EH (cell line): ENCODE results near the gene GART.
"Not testable (repeated sequence)": the region's sequence is repeated elsewhere in the genome, so short reads cannot be mapped to it uniquely, and the experiment has no call there.

Source experiments
- DNase-seq: peaks from one replicate; pipeline ENCODE4 v3.0.0-alpha.2; 2015; ENCODE audit warnings: low read depth

GART gene

DNA sequence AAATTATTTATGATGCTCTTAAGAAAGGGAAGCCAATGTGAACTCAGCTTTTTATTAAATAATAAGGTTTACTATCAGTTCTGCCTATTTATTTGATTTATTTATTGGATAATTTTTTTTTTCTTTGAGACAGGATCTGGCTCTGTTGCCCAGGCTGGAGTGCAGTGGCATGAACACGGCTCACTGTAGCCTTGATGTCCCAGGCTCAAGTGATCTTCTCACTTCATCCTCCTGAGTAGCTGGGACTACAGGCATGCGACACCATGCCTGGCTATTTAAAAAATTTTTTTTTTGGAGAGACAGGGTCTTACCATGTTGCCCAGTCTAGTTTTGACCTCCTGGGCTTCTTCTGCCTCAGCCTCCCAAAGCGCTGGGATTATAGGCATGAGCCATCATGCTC, 29.4 kb downstream of the GART start:
- no peak for DNase-seq

DNA sequence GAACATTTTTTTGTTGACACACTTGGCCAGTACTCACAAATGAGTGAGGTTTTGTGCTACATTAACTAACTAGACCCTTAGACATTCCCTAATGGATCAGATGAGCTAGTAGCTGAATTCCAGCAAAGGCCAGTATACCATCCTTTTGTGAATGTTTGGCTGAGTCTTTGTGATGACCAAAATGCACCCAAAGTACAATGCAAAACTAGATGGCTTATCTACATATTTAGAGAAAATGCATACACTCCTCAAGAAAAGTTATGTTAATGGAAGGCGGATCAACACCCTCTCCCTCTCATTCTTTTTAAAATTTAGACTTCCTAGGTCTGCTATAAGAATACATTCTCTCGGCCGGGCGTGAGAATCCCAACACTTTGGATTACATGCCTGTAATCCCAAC, 30.3 kb downstream of the GART start:
- no peak for DNase-seq

DNA sequence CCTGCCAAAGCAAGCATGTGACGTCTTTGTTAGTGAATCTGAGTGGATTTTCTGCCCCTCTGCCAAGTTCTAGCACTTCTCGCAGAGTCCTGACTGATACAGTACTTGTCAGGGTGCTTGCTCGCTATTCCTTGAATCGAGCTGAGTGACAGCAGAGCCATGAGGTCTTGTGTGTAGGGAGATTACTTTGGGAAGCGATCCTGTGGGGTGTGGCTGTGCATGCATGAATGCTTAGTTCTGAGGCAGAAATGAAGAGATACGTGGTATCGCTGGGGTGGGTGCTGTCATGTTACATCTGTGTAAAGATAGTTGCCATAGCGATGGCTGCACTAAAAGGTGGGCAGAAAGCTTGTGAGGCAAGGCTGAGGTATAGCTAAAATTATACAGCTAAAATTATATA, 31.1 kb downstream of the GART start:
- DNase-seq: no peak

DNA sequence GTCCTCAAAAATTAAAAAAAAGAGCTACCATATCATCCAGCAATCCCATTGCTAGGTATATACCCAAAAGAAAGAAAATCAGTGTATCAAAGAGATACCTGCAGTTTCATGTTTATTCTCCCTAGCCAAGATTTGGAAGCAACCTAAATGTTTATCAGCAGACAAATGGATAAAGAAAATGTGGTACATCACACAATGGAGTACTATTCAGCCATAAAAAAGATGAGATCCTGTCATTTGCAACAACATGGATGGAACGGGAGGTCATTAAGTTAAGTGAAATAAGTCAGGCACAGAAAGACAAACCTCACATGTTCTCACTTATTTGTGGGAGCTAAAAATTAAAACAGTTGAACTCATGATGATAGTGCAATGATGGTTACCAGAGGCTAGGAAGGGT, 34.9 kb downstream of the GART start:
- not testable (repeated sequence) for DNase-seq

DNA sequence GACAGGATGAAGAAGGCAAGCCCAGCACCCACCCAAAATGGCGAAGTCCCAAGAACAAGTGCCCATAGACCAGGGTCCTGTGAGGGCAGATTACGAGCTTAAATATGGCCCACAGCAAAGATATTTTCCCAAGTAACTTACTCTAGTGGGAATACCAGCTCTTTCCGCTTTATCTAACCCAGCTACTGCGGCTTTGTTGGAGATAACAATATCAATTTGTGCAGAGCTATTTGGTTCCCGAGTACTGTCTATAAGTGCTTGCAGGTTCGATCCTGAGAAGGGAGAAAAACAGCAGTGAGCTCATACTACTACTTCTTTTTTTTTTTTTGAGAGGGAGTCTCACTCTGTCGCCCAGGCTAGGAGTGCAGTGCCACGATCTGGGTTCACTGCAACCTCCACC, 36.1 kb downstream of the GART start:
- DNase-seq: no peak

DNA sequence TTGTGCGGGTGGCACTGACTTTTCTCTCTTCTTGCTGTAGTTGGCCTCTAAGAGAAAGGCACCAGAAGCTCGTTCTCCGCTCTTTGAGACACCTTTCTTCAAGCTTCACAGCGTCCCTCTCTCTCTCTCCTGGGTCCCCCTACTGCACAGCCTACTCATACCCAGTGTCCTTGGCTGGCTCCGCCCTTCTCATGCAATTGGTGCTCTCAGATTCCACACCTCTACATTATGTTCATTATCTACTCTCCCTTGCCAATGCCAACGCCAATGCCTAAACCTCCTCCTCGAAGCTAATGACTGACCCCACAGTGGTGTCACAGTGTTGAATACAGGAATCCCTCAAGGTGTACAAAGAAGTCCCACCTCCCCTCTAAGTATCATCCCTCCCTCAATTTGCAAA, 45.6 kb downstream of the GART start:
- DNase-seq: no peak

DNA sequence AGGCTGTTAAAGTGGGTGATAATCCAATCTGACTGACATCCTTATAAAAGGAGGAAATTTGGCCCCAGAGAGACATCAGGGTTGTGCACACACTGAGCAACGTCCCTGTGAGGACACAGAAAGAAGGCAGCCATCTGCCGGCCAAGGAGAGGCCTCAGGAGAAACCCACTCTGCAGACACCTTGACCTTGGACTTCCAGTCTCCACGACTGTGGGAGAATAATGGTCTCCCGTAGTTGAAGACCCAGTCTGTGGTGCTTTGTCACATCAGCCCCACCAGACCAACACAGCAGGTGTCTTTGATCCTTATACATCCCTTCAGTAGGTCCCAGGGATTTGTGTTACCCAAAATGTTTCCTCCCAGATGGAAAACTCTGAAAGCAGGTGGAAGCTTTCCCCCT, 46.2 kb downstream of the GART start:
- DNase-seq: no peak

DNA sequence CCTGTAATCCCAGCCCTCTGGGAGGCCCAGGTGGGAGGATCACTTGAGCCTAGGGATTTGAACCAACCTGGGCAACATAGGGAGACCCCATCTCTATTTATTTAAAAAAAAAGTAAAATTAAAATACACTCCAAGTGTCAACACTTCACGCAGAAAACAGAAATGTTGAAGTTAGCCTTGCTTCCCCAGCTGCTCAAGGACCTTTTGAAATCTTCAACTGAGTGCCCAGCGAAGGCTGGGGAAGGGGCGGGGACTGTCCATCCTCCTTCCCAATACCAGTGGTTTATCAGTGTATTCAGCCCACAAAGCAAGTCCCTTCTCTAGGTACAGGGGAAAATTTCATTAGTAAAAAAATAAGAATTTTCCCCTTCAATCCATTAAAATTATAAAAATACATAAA, 48.2 kb downstream of the GART start:
- no peak for DNase-seq

DNA sequence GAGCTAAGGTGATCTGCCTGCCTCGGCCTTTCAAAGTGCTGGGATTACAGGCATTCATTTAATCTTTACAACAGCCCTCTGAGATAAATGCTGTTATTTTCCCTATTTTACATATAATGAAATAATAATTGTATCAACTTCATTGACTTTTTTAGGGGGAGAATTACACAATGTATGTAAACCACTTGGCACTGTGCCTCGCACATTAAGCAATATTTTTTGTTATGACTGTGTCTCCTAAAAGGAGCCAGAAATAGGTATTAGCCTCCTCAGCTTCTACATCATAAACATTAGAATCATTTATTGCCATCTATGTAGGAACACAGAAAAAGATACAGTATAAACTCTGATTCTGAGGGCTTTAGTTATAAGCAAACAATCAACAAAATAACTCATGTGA, 49.3 kb downstream of the GART start:
- peak; percentile 33 for DNase-seq

DNA sequence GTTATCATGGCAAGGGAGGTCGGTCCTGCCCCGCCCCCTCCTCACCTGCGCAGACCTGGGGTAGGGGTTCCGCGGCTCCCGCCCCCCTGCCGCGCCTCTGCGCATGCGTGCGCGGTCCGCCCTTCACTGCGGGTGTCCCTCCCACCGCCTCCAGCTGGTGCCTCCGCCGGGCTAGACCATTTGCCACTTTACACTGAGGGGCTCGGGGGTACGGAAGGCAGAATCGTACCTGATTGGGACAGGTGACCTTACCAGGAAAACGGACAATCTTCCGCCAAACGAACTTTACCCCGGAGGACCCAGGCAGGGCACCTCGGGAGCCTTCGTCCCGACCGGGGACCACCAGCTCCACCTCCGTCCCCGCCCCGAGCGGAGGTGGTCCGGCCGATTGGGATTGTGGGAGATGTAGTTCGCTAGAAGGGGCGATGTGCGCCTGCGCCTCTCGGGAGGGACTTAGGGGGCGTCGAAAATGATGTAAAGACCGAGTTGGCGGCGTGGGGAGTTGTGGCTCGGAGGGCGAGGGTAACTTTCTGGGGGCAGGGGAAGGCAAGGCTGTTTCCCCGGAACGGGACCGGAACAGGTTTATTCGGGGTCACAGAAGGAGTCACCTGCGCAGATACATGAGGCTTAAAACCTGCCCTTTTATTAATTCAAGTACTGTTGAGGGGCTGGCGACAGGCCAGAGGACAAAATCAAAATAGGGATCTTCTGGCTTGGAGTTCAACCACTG, 50.4 kb downstream of the GART start, which contains the start of gene DNAJC28:
TSS of gene DNAJC28 (minus strand) at position 344 of the 730 bp plus-strand sequence. CDS start 2,323 bp downstream, outside the sequence.
- peak; percentile 92 for DNase-seq

DNA sequence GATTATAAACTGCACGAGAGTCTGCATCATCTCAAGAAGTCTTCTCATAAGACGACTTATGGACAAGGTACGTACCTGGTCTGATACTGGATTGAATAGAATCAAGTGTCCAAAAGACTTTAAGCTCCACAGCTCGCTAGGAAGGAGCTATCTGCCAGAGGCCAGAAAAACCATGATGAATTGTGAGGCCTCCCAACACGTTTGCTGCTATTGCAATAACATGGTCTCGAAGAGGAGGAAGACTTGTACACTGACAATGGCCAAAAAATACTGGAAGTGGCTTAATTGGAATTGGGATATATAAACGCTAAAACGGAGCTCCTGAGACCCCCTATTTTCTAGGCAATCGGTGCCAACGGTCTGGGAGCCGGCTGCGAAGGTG, 50.9 kb downstream of the GART start:
- DNase-seq: no peak

DNA sequence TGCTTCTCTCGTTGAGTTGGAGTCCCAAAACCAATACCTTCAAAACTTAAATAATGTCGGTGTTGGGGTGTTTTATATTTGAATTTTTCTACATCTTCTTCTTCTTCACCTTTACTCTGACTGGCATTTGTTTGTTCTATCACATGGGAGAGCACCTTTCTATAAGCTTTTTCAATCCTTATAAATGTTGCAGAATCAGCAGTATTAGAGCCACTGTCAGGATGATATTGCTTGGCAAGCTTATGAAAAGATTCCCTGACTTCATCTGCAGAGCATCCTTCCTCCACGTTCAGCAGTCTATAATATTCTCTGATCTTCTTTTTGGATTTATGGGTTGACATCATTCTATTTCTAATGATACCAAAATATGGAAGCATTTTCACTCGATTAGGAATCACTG, 53.0 kb downstream of the GART start:
- DNase-seq: no peak

DNA sequence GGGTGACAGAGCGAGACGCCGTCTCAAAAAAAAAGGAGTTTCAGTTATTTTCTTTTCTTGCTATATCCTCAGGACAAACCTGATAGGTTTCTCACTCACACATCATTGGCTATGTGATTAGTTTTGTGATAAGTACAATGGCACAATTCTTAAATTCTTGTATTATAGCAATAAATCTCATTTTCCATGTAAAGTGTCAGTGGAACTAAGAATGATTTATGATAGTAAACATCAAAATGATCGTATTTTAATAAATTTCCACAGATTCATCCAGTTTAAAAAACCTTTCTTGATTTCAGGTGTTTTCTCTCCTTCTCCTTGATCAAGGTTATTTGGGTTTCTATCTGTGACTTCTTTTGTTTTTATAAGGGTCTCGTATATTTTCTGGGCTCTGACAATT, 53.9 kb downstream of the GART start:
- no peak for DNase-seq

DNA sequence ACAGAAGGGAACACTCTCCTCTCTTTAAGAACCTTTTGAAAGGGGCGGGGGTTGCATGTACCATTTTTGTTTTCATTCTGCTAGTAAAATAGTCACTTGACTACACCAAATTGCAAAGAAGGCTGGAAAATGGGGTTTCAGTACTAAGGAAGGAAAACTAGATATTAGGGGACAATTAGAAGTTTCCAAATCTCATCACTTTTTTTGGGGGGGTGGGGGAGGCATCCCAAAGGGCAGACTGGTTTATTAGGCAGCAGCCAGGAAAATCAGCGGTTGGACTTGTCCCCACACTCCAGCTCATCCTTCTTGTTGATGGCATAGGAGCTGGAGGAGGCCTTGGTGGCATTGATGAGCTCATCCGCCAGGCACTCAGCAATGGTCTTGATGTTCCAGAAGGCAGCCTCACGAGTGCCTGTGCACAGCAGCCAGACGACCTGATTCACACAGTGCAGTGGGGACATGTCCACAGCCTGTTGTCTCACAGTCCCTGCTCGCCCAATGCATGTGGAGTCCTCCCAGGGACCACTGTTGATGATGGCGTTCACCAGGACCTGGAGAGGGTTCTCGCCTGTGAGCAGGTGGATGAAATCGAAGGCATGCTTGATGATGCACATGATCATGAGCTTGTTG, 60.5 kb downstream of the GART start:
- DNase-seq: peak; percentile 33

DNA sequence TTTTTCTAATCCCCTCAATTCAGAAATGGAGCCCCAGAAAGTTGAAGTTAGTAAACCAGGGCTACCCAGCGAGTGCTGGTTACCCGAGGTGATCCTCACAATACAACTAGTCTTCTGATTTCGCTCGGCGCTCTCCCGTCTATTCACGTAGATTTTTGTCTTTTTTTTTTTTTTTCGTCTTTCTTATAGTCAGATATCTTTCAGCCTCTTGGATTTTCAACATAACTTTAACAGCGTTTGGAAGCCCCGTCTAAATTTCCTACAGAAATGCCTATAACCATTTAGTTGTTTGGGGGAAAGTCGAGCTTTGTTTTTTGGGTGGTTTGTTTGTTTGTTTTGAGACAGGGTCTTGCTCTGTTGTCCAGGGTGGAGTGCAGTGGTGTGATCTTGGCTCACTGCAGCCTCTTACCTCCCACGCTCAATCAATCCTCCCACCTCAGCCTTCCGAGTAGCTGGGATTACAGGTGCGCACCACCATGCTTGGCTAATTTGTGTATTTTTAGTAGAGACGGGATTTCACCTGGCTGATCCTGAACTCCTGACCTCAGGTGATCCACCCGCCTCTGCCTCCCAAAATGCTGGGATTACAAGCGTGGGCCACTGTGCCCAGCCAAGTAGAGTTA, 61.3 kb downstream of the GART start:
- DNase-seq: no peak

DNA sequence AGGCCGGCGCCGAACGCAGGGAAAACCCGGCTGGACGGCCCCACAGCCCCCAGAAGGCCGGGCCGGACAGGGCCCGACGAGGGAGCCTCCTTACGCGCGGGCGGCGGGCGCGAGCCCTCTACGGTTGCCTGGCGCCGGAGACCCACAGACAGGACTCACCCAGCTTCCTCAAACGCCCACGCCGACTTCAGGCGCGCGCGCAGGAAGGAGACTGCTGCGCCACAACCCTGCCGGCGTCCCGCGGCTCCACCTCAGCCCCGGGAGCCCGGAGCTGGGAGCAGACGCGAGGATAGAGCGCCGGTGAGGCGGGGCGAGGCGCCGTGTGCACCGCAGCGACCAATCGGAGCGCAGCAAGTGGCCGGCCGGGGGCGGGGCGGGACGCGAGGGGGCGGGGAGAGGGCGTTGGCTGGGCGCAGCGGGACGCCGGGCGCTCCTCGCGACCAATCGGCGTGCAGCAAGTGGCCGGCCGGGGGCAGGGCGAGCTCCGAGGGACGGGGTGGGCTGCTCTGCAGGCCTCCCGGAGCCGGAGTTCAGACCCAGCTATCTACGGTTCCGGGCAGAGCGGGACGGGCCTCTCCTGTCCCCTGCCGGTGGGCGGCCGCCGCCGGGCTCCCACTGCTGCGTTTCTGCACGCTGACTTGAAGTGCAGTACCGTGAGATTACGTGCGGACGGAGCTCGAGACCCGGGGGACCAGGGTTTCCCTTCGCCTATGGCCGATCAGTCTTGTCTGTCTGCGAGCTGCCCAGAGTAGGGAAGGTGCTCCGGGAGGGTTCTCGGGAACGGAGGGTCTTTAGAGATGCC, 62.0 kb downstream of the GART start, which contains the start of gene TMEM50B:
TSS of gene TMEM50B (minus strand) at position 296 of the 802 bp plus-strand sequence. CDS start 11,089 bp downstream, outside the sequence.
- DNase-seq: peak; percentile 96

DNA sequence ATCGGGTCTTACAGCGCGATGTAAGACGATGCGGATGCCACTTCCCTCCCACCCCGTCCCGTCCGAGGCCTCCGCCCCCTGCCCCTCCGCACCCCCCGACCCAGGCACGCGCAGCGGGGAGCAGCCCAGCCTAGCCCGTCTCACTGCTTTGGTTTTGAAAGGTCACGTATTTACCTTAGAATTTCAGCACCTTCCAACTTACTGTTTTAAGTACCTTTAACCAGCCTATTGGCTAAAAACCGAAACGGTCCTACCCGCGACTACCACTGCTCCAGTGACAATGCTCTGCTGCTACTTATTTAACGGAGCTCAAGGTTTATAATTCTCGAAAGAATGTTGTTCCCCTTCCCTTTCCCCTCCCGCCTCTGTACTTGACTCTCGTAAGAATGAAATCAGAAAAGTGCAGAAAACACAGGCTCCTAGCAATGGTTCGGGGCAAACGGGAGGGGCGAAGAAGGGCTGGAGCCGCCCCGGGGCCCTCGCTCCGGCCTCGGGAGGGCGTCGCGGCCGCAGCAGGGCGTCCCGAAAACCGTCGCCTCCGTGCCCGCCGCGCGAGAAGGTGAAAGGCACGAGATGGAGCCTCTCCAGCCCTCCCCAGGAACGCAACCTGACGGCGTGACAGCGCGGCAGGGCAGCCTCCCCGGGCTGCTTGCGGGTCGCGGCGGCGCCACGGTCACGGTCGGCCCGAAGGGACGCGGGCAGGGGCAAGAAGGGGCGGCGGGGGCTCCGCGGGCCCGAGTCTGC, 62.8 kb downstream of the GART start:
- DNase-seq: peak; percentile 46

DNA sequence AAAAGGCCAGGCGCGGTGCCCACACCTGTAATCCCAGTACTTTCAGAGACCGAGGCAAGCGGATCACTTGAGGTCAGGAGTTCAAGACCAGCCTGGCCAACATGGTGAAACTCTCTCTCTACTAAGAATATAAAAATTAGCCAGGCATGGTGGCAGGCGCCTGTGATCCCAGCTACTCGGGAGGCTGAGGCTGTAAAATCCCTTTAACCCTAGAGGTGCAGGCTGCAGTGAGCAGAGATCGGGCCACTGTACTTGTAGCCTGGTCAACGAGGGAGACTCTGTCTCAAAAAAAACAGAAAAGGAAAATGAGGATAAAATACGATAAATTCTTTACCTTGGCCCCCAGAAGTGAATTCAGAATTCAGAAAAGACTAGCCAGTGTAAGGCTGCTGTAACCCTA, 63.7 kb downstream of the GART start:
- DNase-seq: no peak

DNA sequence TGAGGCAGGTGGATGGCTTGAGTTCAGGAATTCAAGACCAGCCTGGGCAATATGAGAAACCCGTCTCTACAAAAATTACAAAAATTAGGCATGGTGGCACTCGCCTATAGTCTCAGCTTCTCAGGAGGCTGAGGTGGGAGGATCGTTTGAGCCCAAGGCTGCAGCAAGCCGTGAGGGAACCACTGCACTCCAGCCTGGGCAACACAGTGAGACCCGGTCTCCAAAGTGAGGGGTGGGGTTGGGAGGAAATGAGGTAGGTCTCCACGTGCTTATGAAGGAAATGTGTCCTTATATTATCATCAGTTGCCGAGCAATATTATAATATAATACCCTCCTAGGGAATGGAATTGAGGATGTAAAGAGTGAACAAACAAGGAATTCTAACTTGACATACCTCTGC, 64.9 kb downstream of the GART start:
- no peak for DNase-seq

DNA sequence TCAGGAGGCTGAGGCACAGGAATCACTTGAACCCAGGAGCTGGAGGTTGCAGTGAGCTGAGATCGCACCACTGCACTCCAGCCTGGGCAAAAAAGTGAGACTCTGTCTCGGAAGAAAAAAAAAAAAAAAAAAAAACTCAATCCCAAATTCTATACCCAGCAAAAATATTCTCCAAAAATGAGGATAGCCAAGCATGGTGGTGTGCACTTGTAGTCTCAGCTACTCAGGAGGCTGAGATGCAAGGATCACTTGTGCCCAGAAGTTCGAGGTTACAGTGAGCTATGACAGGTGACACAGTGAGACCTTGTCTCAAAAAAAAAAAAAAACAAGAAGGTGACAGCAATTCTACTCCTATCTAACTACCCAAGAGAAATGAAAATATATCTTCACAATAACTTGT, 68.6 kb downstream of the GART start:
- DNase-seq: no peak

DNA sequence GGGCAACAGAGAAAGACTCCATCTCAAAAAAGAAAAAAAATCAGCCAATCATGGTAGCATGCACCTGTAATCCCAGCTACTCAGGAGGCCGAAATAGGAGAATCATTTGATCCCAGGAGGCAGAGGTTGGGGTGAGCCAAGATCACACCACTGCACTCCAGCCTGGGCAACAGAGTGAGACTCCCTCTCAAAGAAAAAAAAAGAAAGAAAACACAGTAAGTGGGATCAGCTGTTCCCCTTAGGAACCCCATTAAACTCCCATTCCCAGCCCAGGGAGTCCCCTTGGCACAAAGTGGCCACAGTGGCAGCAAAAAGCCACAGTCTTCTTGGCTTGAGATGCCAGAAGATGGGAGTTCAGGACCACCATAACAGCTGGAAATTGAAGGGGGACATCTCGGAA, 71.2 kb downstream of the GART start:
- no peak for DNase-seq

DNA sequence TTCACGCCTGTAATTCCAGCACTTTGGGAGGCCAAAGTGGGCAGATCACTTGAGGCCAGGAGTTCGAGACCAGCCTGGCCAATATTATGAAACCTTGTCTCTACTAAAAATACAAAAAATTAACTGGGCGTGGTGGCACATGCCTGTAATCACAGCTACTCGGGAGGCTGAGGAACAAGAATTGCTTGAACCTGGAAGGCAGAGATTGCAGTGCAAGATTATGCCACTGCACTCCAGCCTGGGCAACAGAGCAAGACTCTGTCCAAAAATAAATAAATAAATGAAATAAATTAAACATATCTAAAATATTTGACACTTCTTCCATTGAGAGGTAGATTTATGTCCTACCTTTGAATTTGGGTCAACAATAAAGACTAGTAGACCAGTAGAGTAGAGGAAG, 72.7 kb downstream of the GART start:
- DNase-seq: not testable (repeated sequence)
